ENCODE results near the gene VWA8. TPM values are rescaled to one million over a fixed set of nuclear protein-coding genes. Genes with fewer than 3 reads are reported as not detected.
A peak's percentile ranks its signal among the peaks of the same experiment; 100 is the strongest.

VWA8 gene
- total RNA-seq, 1 donor from 2014 or later: 12.2 TPM

GRCh38 chr13:41713405-41713804 is 247.5 kb downstream of the VWA8 start:
- Mint-ChIP-seq H3K4me3 (ENCODE audit: unreplicated experiment) (no peak overlapping the region), H3K27ac (ENCODE audit: unreplicated experiment) (no peak overlapping the region)
- TF ChIP-seq, protein P1, sequence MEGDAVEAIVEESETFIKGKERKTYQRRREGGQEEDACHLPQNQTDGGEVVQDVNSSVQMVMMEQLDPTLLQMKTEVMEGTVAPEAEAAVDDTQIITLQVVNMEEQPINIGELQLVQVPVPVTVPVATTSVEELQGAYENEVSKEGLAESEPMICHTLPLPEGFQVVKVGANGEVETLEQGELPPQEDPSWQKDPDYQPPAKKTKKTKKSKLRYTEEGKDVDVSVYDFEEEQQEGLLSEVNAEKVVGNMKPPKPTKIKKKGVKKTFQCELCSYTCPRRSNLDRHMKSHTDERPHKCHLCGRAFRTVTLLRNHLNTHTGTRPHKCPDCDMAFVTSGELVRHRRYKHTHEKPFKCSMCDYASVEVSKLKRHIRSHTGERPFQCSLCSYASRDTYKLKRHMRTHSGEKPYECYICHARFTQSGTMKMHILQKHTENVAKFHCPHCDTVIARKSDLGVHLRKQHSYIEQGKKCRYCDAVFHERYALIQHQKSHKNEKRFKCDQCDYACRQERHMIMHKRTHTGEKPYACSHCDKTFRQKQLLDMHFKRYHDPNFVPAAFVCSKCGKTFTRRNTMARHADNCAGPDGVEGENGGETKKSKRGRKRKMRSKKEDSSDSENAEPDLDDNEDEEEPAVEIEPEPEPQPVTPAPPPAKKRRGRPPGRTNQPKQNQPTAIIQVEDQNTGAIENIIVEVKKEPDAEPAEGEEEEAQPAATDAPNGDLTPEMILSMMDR (IDR thresholded peaks at IDR 0.05): no peak

DNA sequence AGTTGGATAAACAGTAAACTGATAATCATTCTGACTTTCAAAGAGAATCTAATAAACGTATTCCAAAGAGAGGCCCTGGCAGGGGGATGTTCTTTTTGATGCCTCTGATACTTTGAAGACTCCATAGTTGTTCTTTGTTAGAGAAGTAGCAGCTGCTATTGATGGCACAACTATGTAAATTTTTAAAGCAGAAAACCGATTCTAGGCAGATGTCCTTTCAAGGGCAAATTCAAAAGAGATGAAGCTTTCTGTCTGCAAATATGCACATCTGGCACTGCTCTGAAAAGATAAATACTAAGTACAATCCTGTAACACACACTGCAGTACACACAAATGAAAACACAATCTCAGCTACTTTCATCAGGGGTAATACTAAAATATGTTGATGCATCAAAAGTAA is 250.1 kb downstream of the VWA8 start:
- no peaks in the 10 kb centered on the region for H3K9me3 Mint-ChIP-seq (ENCODE audit: low read depth)
- no peak overlapping the region for H3K27ac Mint-ChIP-seq (ENCODE audit: unreplicated experiment)
- no peaks in the 10 kb centered on the region for H3K27me3 Mint-ChIP-seq (ENCODE audit: low read depth)
- H3K4me3 Mint-ChIP-seq (ENCODE audit: unreplicated experiment): no peak overlapping the region
- peaks cover 30% of the 10 kb centered on the region for H3K4me1 Mint-ChIP-seq (ENCODE audit: low read depth)
- no peaks in the 10 kb centered on the region for H3K36me3 Mint-ChIP-seq (ENCODE audit: low read depth)
- no peak for DNase-seq (ENCODE audit: low spot score)
- TF ChIP-seq, protein P1 (IDR thresholded peaks at IDR 0.05): no peak

More at GRCh38 chr13:41713405-41713804, 247.5 kb downstream of the VWA8 start:
- Mint-ChIP-seq H3K9me3 (ENCODE audit: low read depth) (no peaks in the 10 kb centered on the region), H3K27me3 (ENCODE audit: low read depth) (no peaks in the 10 kb centered on the region), H3K36me3 (ENCODE audit: low read depth) (no peaks in the 10 kb centered on the region), H3K4me1 (ENCODE audit: low read depth) (peaks cover 19% of the 10 kb centered on the region)
- DNase-seq (ENCODE audit: low spot score): no peak

DNA sequence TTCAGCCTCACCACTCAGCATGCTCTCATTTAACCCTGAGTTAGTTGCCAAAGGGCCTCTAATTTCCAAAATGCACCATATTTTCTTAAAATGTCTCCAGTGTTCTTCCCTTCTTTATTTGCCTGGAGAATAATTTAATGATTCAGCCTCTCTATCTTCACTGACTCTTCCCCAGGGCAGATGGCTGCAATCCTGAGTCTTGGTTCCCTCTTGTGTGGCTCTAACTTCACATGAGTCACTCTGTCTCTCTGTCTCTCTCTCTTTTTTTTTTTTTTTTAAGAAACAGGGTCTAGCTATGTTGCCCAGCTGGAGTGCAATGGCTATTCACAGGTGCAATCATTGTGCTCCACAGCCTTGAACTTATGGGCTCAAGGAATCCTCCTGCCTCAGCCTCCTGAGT is 251.4 kb downstream of the VWA8 start:
- DNase-seq (ENCODE audit: low spot score): no peak
- no peaks in the 10 kb centered on the region for H3K9me3 Mint-ChIP-seq (ENCODE audit: low read depth)
- H3K27me3 Mint-ChIP-seq (ENCODE audit: low read depth): no peaks in the 10 kb centered on the region
- H3K4me3 Mint-ChIP-seq (ENCODE audit: unreplicated experiment): no peak overlapping the region
- H3K27ac Mint-ChIP-seq (ENCODE audit: unreplicated experiment): no peak overlapping the region
- H3K4me1 Mint-ChIP-seq (ENCODE audit: low read depth): peaks cover 35% of the 10 kb centered on the region
- no peaks in the 10 kb centered on the region for H3K36me3 Mint-ChIP-seq (ENCODE audit: low read depth)
- TF ChIP-seq, protein P1 (IDR thresholded peaks at IDR 0.05): no peak

GRCh38 chr13:41708713-41709112 is 252.2 kb downstream of the VWA8 start:
- Mint-ChIP-seq H3K4me3 (ENCODE audit: unreplicated experiment) (no peak overlapping the region), H3K27ac (ENCODE audit: unreplicated experiment) (no peak overlapping the region), H3K27me3 (ENCODE audit: low read depth) (no peaks in the 10 kb centered on the region), H3K36me3 (ENCODE audit: low read depth) (no peaks in the 10 kb centered on the region), H3K4me1 (ENCODE audit: low read depth) (peaks cover 35% of the 10 kb centered on the region), H3K9me3 (ENCODE audit: low read depth) (no peaks in the 10 kb centered on the region)
- DNase-seq (ENCODE audit: low spot score): no peak
- TF ChIP-seq, protein P1 (IDR thresholded peaks at IDR 0.05): no peak

DNA sequence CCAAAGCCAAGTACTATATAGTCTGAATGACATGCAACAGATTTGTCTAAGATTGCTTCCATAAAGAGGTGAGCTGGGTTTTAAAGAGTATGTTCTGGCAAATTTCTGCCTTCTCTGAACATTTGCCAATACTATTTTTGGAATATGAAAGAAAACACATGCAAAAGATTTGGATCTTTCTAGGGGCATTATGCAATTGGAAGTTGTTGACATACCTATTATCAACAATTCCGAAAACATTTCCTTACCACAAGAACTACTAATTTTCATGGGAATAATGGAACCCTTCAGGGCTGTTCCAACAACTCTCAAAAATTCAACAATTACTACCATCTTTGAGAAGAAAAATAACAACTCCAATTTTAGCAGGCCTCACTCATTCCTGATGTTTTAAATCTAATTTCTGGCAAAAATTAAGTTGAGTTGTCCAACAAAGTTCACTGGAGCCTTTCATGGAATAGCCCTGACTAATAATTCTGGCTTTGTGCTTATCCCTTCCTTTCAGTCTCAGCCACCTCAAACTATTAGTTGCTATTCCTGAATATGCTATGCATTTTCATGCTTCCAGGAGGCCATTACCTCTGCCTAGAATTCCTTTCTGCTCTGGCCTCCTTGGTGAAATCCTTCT is 253.6 kb downstream of the VWA8 start:
- H3K4me1 Mint-ChIP-seq (ENCODE audit: low read depth): peaks cover 31% of the 10 kb centered on the region
- no peak overlapping the region for H3K4me3 Mint-ChIP-seq (ENCODE audit: unreplicated experiment)
- H3K9me3 Mint-ChIP-seq (ENCODE audit: low read depth): no peaks in the 10 kb centered on the region
- no peaks in the 10 kb centered on the region for H3K27me3 Mint-ChIP-seq (ENCODE audit: low read depth)
- DNase-seq (ENCODE audit: low spot score): no peak
- peak overlapping the region; percentile 72 for H3K27ac Mint-ChIP-seq (ENCODE audit: unreplicated experiment)
- H3K36me3 Mint-ChIP-seq (ENCODE audit: low read depth): no peaks in the 10 kb centered on the region
- TF ChIP-seq, protein P1 (IDR thresholded peaks at IDR 0.05): no peak
